HL-60 (cell line): ENCODE measurements around the gene RCCD1.

Source experiments
- DNase-seq, 2 experiments: peaks; one replicate each; pipeline ENCODE4 v3.0.0-alpha.2; 2010 to 2020; ENCODE audit warnings: low read depth in 1 of 2, low spot score in 1 of 2
- H3K27ac ChIP-seq: fragments of 250-450 bp; sonication (Bioruptor Pico); replicated peaks from 2 replicates; pipeline ENCODE4 v1.5.1; 2020; ENCODE audit warnings: mild to moderate bottlenecking, moderate library complexity
- H3K27me3 ChIP-seq: fragments of 250-450 bp; sonication (Bioruptor Pico); 2 replicates; pipeline ENCODE4 v1.5.1; 2021; ENCODE audit warnings: mild to moderate bottlenecking, moderate library complexity; ENCODE audit not compliant: insufficient read depth, poor library complexity, severe bottlenecking
- H3K4me3 ChIP-seq: replicated peaks from 2 replicates; pipeline ENCODE4 v1.5.1; 2011; ENCODE audit warnings: mild to moderate bottlenecking, control low read depth, low read length; ENCODE audit not compliant: insufficient read depth
- GABPA ChIP-seq: IDR thresholded peaks from 2 replicates; pipeline ENCODE4 v1.6.1; 2012; ENCODE audit warnings: low read depth
- POLR2AphosphoS5 ChIP-seq: IDR thresholded peaks from 2 replicates; pipeline ENCODE4 v1.6.1; 2012; ENCODE audit warnings: low read depth
- SPI1 ChIP-seq: IDR thresholded peaks from 2 replicates; pipeline ENCODE4 v1.6.1; 2012; ENCODE audit warnings: low read depth, mild to moderate bottlenecking, borderline replicate concordance
- TF ChIP-seq, protein P1 (sequence below): IDR thresholded peaks from 2 replicates; pipeline ENCODE4 v1.6.1; 2012; ENCODE audit warnings: low read depth; ENCODE audit not compliant: insufficient replicate concordance
- TF ChIP-seq, protein P2 (sequence below): IDR thresholded peaks from one replicate; pipeline ENCODE4 v1.5.1; 2011; ENCODE audit warnings: low read length, control low read depth, inconsistent platforms; ENCODE audit not compliant: insufficient read depth

RCCD1 gene

DNA sequence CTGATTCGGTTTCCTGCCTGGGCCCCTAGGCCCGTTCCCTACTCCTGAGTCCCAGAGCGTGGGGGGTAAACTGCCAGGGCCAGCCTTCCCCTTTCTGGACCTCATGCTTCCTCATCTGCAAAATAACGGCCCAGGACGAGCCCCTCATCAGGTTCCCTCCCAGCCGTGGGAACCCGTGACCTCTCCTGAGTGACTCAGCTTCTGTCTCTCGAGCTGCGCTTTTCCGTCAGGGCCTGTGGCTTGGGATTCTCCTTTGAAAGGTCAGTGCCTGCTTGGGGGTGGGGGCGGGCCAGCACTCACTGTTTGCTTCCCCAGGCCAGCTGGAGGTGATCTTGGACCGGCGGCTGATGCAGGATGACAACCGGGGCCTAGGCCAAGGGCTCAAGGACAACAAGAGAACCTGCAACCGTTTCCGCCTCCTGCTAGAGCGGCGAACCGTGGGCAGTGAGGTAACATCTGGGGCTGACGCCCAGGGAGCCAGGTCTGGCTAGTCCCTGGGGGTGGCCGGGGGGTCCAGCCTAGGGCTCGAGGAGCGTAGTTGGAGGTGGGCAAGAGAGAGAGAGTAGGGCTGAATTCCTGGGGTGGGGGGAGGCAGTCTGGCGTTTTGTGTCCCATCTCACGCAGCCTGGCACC is 38.8 kb upstream of the RCCD1 start:
- DNase-seq = peak; percentile 97 to 98
- TF ChIP-seq, protein P1, sequence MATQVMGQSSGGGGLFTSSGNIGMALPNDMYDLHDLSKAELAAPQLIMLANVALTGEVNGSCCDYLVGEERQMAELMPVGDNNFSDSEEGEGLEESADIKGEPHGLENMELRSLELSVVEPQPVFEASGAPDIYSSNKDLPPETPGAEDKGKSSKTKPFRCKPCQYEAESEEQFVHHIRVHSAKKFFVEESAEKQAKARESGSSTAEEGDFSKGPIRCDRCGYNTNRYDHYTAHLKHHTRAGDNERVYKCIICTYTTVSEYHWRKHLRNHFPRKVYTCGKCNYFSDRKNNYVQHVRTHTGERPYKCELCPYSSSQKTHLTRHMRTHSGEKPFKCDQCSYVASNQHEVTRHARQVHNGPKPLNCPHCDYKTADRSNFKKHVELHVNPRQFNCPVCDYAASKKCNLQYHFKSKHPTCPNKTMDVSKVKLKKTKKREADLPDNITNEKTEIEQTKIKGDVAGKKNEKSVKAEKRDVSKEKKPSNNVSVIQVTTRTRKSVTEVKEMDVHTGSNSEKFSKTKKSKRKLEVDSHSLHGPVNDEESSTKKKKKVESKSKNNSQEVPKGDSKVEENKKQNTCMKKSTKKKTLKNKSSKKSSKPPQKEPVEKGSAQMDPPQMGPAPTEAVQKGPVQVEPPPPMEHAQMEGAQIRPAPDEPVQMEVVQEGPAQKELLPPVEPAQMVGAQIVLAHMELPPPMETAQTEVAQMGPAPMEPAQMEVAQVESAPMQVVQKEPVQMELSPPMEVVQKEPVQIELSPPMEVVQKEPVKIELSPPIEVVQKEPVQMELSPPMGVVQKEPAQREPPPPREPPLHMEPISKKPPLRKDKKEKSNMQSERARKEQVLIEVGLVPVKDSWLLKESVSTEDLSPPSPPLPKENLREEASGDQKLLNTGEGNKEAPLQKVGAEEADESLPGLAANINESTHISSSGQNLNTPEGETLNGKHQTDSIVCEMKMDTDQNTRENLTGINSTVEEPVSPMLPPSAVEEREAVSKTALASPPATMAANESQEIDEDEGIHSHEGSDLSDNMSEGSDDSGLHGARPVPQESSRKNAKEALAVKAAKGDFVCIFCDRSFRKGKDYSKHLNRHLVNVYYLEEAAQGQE = no peak
- TF ChIP-seq POLR2AphosphoS5 (peak; percentile 79), GABPA (no peak), SPI1 (peak; percentile 95)
- TF ChIP-seq, protein P2, sequence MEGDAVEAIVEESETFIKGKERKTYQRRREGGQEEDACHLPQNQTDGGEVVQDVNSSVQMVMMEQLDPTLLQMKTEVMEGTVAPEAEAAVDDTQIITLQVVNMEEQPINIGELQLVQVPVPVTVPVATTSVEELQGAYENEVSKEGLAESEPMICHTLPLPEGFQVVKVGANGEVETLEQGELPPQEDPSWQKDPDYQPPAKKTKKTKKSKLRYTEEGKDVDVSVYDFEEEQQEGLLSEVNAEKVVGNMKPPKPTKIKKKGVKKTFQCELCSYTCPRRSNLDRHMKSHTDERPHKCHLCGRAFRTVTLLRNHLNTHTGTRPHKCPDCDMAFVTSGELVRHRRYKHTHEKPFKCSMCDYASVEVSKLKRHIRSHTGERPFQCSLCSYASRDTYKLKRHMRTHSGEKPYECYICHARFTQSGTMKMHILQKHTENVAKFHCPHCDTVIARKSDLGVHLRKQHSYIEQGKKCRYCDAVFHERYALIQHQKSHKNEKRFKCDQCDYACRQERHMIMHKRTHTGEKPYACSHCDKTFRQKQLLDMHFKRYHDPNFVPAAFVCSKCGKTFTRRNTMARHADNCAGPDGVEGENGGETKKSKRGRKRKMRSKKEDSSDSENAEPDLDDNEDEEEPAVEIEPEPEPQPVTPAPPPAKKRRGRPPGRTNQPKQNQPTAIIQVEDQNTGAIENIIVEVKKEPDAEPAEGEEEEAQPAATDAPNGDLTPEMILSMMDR = no peak
- Histone ChIP-seq H3K27me3 (no peaks in the 10 kb centered on the region), H3K4me3 (peak overlapping the region; percentile 52), H3K27ac (peak overlapping the region; percentile 90)

DNA sequence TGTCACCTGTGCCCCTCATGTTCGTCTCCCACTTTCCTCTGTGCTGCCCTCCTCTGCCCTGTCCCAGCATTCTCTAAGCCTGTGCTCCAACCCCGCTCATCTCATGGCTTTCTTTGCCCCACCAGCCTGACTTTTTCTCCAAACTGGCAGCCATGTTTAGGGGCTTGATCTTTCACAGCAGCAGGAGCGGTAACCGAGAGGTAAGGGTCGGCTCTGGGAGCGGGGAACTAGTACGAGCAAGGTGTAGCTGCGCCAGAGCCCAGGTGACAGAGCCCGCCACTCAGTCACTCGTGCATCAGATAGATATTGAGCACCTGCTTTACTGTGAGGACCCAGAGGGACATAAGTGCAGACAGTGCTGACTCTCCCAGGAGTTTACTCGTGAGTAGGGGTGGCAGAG is 38.2 kb upstream of the RCCD1 start:
- DNase-seq = no peak
- peak overlapping the region; percentile 52 for H3K4me3 ChIP-seq
- peak overlapping the region; percentile 90 for H3K27ac ChIP-seq
- H3K27me3 ChIP-seq = no peaks in the 10 kb centered on the region
- TF ChIP-seq, protein P2 = no peak
- TF ChIP-seq, protein P1 = no peak
- TF ChIP-seq GABPA = no peak
- no peak for TF ChIP-seq POLR2AphosphoS5
- no peak for TF ChIP-seq SPI1

DNA sequence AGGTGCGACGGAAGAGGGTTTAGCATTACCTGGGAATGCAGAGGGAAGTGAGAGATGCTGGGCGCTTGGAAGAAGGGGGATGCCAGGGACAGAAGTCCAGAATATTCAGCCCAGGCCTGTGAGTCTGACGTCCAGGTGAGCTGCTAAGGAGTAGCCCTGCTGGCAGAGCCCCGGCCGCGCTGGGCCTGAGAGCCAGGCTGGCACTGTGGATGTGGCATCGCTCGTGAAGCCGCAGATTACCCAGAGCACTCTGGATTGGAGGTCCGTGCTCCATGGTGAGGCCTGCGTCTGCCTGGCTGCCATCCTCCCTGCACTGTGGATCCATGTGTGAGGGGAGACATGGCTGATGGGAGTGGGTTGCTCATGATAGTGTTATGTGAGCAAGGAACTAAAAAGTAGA is 37.1 kb upstream of the RCCD1 start:
- no peak for DNase-seq
- Histone ChIP-seq H3K27me3 (no peaks in the 10 kb centered on the region), H3K4me3 (no peak overlapping the region), H3K27ac (peak overlapping the region; percentile 90)
- TF ChIP-seq POLR2AphosphoS5 (no peak), SPI1 (no peak), GABPA (no peak)
- TF ChIP-seq, protein P2 = no peak
- TF ChIP-seq, protein P1 = no peak
